ENCODE results near the gene RAB35.

Gene RAB35

DNA sequence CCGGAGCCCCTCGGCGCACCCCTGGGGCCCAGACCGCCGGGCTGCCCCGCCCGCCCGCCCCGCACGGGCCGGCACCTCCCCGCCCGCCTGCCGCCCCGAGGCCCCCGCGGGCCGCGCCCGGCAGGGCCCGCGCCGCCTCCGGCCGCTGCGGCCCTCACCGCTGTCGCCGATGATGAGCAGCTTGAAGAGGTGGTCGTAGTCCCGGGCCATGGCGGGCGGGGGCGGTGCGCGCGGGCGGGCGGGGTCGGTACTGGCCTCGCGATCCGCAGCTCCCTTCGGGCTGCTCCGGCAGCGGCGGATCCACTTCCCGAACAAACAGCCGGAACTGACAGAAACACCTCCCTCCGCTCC, at the start of gene RAB35:
RAB35 (minus strand) TSS at position 313 of the 351 bp plus-strand sequence; CDS start at position 210, 103 bp downstream.
- peak in 7 of 42 donors; percentile 78 to 95 (median 93) for DNase-seq
- intact Hi-C loops (cut with DNase I), result loop anchor here (10.0 kb wide), 1 partner anchor 78 kb away; the partner anchor contains the start of gene GCN1

GRCh38 chr12:120164293-120164692, 47.7 kb upstream of the RAB35 start:
- DNase-seq, result no peak
- intact Hi-C loops (cut with DNase I), result no loop called here

GRCh38 chr12:120162763-120163162, 46.2 kb upstream of the RAB35 start:
- DNase-seq, result no peak
- intact Hi-C loops (cut with DNase I), result no loop called here

DNA sequence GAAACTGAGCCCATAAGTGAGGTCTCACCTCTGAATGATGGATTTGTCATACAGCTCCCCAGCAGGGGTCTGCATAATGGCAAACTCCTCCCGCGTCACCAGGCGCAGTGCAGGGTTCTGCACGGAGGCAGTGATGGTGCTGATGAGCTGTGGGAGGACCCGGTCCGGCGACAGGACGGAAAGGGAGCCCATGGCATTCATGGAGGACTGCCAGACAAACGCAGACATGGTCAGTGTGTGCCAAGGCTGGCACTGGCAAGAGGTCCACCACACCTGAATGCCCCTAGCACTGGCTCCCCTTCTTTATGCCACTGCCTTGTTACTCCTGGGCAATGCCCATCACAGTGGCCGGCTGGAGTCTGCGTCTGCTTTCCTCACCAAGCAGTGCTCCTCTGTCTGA, 45.3 kb upstream of the RAB35 start:
- no peak for DNase-seq
- intact Hi-C loops (cut with DNase I), result no loop called here

- DNase-seq, result no peak
Observed at GRCh38 chr12:120159509-120160237, 43.1 kb upstream of the RAB35 start.

GRCh38 chr12:120158351-120158750, 41.8 kb upstream of the RAB35 start:
- DNase-seq, result no peak
- intact Hi-C loops (cut with DNase I), result no loop called here

More at GRCh38 chr12:120159509-120160237, 43.1 kb upstream of the RAB35 start:
- intact Hi-C loops (cut with DNase I), result no loop called here

- no peak for DNase-seq
- intact Hi-C loops (cut with DNase I), result no loop called here
Observed at GRCh38 chr12:120157678-120158077, 41.1 kb upstream of the RAB35 start.

DNA sequence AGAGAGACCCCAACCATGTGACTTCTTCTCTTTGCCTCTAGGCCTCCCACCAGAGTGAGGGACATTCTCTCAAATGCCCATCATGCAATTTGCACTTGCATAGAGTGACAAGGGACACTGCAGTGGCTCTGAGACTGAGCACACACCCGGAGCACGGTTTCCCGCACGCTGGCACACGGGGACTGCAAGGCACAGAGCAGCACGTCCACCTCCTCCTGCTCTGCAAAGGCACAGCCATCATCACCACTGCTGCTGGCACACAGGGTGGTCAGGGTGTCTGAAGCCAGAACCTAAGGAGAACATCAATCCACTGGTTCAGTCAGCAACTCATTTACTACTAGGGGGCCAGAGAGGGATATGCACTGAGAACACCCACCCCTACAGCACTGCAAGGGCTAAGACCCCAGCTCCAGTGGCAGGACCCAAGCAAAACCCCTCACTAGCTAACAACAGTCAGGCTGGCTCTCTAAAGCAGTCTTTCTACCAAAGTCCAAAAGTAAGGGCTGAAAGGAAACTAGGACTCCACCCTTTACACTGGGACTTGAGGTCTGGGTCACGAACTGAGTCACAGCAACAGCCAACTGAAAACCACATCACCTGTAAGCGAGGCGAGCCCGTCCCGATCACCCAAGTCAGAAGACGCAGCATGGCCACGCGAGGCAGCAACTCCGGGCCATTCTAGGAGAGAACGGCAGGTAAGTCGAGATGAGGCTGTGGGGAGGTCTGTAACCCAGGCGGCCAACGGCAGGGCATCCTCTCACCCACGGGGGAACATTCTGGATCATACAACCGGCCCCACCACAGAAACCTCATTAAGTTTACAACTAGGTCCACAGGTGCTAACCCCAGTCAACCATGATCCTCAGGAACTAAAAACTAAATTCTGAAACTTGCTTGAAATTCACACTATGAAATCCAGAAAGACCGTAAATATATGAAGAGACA, 40.0 kb upstream of the RAB35 start:
- intact Hi-C loops (cut with DNase I), result no loop called here
- DNase-seq, result no peak

DNA sequence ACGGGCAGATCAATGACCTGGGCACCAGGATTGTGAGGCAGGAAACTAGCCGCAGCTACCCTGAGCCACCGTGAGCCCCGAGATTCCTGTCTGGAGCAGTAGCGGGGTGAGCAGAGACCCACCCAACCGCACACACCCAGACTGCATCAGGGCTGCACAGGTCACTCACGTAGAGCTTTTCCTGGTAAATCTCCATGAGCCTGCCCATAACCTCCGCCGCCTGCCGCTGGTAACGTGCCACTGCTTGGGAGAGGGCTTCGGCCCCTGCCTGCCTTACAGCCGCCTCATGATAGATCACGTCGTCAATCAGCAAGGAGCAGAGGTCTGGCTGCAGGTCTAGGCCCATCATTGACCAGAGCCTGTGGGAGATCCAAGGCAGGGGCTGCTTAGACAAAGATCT, 38.5 kb upstream of the RAB35 start:
- intact Hi-C loops (cut with DNase I), result no loop called here
- DNase-seq, result no peak

DNA sequence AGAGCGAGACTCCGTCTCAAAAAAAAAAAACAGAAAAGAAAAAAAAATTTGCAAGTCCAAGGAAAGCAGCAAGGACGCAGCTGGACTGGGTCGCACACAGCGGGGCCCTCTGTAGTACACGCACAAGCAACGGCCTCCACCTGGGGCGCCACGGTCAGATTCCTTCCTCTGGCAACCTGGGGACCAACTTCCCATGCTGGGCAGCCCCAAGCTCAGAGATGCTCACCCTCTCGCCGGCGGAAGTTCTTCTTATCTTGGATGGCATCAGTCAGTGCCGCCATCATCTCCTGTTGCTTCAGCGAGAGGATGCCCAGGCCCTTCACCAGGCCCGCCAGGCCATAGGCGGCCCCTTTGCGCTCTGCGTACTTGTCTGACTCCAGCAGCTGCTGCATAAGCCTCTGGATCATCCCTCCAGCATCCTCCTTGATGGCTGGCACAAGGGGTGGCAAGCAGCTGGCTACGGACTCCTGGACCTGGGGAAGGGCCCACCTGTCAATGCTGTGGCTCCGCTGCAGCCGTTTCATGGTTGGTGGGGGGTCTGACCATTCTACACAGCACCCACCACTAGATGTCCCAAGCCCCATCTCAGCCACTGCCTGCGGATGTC, 34.5 kb upstream of the RAB35 start:
- intact Hi-C loops (cut with DNase I), result no loop called here
- DNase-seq, result no peak

DNA sequence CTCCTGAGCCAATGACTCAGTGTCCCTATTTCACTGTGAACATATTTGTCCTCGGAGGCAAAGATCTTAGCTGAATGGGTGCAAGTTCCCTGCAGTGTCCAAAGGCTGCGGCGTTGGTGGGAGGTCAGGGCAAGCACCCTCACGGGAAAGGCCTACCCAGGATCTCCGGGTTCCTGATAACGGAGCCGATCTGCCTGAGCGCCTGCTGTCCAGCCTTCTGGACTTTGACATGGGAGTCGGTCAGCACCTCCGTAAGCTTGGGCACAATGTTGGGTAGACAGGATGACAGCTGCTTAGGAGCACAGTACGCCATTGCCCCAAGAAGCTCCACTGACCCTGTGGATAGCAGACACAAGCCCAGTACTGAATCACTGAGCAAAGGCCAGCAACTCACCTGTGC, 31.5 kb upstream of the RAB35 start:
- intact Hi-C loops (cut with DNase I), result no loop called here
- no peak for DNase-seq

DNA sequence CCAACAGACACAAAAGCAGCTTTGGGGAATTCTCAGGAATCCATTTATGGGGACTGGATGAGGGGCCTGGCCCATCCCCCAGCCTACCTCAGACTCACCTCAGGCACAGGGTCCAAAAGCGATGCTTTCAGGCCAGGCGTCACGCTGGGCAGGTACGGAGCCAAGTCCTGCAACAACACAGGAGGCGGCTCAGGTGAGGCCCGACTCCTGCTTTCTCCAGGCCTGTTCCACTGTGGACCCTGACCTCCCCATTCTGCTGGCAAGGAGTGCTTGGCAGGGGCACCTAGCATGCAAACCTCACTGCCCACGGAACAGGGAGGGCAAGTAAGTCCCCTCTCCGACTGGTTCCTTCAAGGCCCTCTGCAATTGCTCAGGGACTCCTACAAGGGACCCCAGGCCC, 28.6 kb upstream of the RAB35 start:
- intact Hi-C loops (cut with DNase I), result no loop called here

GRCh38 chr12:120144215-120144614, 27.7 kb upstream of the RAB35 start:
- intact Hi-C loops (cut with DNase I), result no loop called here
- DNase-seq, result no peak

More for the DNA sequence above, 28.6 kb upstream of the RAB35 start:
- DNase-seq, result no peak

GRCh38 chr12:120142231-120142877, 25.8 kb upstream of the RAB35 start:
- no peak for DNase-seq
- intact Hi-C loops (cut with DNase I), result no loop called here

DNA sequence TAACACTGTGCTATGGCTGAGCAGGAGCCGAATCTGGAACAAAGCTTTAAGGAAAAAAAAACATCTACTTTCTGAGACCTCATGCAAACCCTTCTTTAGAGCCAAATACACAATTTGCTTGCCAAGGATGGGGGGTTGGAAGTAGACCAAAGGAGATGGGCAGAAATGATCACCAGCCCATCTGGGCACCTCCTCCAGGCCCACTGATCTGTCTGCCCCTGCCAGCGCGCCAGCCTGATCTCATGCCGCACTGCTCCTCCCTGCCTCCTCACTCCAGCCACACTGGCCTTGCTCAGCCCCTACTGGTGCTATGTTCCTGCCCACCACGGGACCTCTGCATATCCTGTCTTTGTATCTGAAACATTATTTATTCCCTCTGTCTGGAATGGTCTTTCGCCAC, 24.8 kb upstream of the RAB35 start:
- DNase-seq, result no peak

GRCh38 chr12:120140603-120141002, 24.1 kb upstream of the RAB35 start:
- DNase-seq, result no peak
- intact Hi-C loops (cut with DNase I), result no loop called here

More for the DNA sequence above, 24.8 kb upstream of the RAB35 start:
- intact Hi-C loops (cut with DNase I), result no loop called here

GRCh38 chr12:120139958-120140357, 23.4 kb upstream of the RAB35 start:
- DNase-seq, result no peak
- intact Hi-C loops (cut with DNase I), result no loop called here

- no peak for DNase-seq
Observed at GRCh38 chr12:120138366-120138765, 21.8 kb upstream of the RAB35 start.

GRCh38 chr12:120137833-120138232, 21.3 kb upstream of the RAB35 start:
- intact Hi-C loops (cut with DNase I), result no loop called here
- no peak for DNase-seq

More at GRCh38 chr12:120138366-120138765, 21.8 kb upstream of the RAB35 start:
- intact Hi-C loops (cut with DNase I), result no loop called here

Measured in head of caudate nucleus (tissue), 42 donors.